ENCODE measurements around the gene STX18.

- TF ChIP-seq, protein P1, sequence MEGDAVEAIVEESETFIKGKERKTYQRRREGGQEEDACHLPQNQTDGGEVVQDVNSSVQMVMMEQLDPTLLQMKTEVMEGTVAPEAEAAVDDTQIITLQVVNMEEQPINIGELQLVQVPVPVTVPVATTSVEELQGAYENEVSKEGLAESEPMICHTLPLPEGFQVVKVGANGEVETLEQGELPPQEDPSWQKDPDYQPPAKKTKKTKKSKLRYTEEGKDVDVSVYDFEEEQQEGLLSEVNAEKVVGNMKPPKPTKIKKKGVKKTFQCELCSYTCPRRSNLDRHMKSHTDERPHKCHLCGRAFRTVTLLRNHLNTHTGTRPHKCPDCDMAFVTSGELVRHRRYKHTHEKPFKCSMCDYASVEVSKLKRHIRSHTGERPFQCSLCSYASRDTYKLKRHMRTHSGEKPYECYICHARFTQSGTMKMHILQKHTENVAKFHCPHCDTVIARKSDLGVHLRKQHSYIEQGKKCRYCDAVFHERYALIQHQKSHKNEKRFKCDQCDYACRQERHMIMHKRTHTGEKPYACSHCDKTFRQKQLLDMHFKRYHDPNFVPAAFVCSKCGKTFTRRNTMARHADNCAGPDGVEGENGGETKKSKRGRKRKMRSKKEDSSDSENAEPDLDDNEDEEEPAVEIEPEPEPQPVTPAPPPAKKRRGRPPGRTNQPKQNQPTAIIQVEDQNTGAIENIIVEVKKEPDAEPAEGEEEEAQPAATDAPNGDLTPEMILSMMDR (IDR thresholded peaks at IDR 0.05 in 4 of 5, conservative IDR thresholded peaks at IDR 0.05 in 1 of 5), result no peak
- no peak for TF ChIP-seq POLR2A (IDR thresholded peaks at IDR 0.05)
Observed at GRCh38 chr4:4504783-4505182, 37.1 kb downstream of the STX18 start.
